A204.1 (cell line): Measurements from ENCODE around the gene RAB6C.
"Not testable (repeated sequence)": the region's sequence is repeated elsewhere in the genome, so short reads cannot be mapped to it uniquely, and the experiment has no call there.

Experiments used
- FAIRE-seq: peaks from 2 replicates; lab custom pipeline; 2012; peaks lifted over from hg19 to GRCh38; lab: Jason Lieb, UNC

Gene RAB6C

DNA sequence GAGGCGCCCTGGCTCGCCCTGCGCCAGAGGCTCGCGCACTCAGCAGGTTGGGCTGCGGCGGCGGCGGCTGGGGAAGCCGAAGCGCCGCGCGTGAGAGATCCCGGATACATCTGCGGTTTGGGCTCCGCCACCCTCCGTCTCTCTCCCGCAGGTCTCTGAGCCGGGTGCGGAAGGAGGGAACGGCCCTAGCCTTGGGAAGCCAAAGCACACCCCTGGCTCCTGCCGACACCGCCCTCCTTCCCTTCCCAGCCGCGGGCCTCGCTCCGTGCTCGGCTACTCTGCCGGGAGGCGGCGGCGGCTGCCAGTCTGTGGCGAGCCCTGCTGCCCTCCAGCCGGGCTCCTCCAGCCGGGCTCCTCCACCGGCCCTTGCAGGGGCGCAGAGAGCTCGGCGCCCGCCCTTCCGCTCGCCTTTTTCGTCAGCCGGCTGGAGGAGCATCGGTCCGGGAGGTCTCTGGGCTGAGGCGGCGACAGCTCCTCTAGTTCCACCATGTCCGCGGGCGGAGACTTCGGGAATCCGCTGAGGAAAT lies at the start of gene RAB6C:
Gene RAB6C (plus strand): TSS at position 38 of the 527 bp plus-strand sequence. CDS start 450 bp downstream, at position 488.
- not testable (repeated sequence) for FAIRE-seq

DNA sequence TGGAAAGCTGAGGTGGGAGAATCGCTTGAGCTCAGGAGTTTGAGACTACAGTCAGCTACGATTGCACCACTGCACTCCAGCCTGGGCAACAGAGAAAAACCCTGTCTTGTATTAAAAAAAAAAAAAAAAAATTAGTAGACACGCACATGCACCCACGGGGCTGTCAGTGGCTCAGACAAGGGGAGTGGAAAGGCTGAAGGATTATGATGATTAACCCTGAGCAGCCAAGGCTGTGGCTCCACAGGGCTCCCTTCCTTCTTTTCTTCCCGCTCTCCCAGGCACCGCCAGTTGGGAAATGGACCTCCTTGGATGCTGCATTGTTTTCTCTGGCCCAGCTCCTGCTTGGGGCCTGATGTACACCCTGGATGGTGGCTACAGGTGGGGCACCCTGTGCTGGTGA lies 49.0 kb upstream of the RAB6C start:
- no peak for FAIRE-seq

DNA sequence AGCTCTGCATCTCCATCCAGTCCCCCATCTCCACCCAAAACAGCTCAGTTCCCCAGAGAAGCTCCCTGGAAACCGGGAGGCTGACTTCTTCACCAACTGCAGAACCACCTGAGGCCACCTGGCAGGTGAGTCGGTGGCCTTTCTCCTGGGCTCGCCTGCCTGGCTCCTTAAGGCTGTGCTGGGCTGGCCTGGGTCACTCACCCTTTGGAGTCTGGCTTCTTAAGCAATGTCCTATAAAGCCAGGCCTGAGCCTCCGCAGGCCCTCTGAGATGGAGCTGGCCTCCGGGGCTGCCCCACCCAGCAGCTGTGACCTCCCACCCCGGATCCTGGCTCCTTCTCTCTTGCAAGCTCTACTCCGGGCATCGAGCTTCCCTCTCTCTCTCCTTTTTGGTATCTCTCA lies 46.1 kb upstream of the RAB6C start:
- FAIRE-seq: not testable (repeated sequence)

DNA sequence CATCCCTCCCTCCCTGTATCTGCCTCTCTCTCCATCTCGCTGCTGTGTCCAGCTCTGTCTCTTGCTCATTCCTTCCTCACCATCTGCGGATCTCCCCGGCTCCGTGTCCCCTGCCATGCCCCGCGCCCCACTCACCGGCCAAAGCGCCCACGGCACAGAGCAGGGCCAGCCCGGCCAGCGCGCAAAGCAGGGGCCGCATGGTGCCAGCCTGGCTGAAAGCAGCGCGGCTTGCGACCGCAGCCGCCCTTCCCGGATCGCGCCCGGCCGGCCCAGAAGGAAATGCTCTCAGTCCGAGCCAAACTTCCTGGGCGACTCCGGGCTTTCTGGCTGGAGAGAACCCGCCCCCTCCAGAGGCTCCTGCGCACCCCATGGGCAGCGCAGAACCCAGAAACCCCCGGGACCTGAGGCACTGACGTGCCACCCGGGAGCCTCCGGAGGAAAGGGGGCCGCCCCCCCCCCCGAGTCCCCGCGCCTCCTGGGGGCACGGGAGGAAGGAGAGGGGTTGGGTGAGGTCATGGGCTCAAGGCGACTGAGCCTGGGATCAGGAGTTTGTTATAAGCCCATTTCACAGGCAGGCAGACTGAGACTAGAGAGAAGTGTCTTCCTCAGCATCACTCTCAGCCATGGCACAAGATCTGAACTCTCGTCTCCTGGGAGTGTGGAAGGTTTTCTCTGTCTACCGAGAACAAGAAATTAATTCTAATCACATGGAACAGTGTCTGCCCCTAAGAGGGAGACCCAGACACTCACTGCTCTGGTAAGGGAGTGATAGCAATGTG lies 45.2 kb upstream of the RAB6C start:
- FAIRE-seq: no peak

DNA sequence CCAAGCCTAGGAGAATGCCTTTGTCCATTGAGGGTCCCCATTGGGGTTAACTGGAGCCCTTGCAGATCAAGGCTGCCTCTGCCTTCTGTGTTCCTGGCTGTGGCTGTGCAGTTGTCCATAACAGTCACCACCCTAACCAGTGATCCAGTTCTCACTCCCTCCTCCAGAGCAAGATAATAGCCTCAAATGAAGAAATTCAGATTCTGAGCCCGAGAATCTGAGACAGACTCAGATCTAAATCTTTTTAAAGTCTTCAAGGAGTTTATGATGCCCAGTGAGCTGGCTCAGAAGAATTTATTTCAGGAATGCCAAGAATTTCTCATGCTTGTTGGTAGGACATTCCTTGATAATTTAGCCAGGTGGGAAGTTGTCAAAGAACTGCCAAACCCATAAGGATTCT lies 44.3 kb upstream of the RAB6C start:
- FAIRE-seq: no peak

DNA sequence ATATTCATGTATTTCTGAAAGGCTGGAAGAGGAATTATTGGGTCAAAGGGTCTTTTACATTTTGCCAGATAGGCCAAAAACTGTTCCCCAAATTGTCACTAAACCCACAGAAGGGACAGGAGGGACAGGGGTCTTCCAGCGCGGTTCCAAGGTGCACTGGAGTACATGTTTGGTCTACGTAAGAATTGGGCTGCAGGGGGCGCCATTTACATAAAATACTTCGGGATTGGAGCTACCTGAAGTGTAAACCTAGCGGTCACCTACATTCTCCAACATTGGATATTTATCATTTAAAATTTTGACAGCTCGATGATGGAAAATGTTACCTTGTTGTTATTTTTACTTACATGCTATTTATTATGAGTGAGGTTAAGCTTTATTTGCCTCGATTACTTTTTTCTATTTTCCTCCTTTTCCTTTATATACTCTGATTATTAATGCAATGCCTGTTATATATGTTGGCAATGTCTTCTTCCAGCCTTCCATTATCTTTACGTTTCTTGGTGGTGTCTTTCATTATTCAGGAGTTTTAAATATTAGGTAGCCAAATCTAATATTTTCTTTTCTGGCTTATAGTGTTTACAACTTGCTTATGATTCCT lies 43.0 kb upstream of the RAB6C start:
- no peak for FAIRE-seq

DNA sequence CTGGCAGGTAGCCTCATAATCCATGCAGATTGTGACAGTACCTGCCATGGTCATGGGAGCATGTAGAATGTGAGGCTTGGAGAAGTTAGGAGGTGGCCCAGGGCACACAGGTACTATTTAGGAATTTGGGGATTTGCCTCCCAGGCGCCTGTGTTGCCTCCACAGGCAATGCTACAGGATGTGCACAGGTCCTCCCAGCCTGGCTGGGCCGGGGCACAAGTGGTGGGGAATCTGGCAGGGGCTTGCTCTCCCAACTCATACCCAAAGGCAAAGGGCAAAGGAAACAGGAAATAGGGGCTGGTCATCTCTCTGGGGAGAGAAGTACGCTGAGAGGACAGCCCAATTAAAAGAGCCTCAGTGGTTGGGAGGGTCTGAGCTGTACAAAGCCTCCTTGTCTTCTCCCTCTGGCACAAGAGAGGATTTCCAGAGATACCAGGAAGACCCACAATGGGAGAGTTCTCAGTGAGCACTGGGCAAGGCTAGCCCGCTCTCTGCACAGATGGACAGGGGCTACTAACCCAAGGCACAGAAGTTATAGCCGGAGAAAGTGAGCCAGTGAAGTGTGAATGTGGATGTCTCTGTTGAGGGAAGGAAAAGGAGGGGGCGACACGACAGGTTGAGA lies 40.5 kb upstream of the RAB6C start:
- FAIRE-seq: not testable (repeated sequence)

DNA sequence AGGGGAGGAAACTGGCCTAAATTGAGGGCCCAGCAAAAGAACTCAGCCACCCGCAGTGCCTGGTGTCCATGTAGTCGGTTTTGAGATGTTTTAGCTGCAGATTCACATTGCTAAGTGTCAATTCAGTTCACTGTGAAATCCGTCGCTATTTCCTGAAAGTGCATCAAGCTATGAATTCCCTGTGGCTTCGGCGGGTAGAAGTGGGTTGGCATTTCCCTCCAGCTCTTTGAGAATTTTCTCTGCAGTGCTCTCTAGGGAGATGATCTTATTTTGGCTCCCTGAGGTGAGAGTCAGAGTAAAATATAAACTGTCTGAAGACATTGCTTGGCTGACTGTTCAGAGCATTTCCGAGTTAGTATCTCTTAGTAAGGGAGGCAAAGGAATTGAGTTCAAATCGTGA lies 36.0 kb upstream of the RAB6C start:
- FAIRE-seq: not testable (repeated sequence)

DNA sequence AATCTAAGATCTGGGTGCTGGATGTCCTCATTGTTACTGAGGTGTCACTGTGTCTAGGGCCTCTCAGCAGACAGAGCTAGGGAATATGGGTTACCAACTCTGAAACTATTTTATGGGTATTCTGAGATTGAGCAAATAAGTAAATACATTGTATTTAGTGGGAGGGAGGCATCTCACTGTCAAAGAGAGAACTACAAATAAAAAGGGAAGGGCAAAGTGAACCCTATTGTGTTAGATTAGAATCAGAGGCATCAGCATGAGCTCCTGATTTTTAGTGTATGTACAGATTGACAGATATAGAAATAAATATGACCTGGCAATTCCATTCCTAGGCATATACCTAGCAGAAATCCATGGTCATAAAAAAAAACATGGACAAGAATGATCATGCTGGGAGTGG lies 33.9 kb upstream of the RAB6C start:
- FAIRE-seq: no peak

DNA sequence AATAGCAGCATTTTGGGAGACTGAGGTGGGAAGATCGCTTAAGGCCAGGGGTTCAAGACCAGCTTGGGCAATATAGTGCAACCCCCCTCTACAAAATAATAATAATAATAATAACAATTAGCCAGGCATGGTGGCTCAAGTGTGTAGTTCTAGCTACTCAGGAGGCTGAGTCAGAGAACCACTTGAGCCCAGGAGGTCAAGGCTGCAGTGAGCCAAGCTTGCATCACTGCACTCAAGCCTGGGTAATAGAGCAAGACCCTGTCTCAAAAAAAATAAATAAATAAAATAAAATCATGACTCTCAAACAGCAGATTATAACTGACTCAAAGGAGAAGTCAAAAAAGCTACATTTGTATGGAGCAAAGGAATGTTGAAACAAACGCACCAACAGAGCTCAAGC lies 31.8 kb upstream of the RAB6C start:
- not testable (repeated sequence) for FAIRE-seq

DNA sequence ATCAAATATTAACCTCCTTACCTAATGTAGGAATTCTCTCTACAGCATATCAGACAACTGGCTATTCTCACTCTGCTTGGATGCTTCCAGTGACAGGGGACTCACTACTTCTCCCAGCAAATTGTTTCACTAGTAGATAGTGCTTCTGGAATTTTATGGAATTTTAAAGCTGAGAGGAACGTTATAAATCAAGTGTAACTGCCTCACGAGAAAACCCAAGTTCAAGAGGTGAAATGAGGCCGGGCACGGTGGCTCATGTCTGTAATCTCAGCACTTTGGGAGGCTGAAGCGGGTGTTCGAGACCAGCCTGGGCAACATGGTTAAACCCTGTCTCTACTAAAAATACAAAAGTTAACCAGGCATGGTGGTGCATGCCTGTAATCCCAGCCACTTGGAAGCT lies 23.3 kb upstream of the RAB6C start:
- FAIRE-seq: not testable (repeated sequence)

DNA sequence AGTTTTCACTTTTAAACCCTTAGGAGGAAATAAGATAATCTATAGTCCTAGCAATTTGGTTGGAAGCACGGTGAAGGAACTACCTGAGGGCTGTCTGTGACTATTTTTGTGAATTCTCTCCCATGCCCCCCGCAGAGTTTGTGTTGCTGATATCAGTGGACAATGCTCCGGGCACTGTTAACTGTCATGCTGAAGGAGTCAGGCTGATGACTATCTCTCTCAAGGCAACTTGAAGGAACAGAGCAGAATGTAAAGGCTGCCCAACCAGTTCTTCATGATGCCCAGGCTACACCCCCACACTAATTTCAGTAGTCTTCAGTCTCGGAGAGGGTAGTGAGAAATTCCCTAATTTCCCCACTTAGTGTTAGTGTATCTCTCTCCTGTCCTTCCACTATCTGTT lies 21.6 kb upstream of the RAB6C start:
- no peak for FAIRE-seq

DNA sequence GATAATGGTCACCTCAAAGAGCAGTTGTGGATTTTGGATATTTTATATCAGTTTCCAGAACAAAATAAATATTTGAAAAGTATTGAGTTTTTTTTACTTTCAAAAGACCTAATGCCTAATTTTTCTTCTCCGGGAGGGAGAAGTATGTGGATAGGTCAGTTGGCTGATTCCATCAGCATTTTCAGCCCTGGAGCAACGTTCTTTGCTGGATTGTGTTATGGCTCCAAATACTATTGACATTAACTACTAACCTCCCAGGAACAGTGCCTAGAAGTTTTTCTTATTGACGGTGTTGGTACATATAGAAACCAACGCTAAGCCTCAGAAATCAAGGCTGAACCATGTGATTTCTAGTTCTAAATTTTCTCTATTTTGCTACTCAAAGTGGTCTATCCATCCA lies 20.7 kb upstream of the RAB6C start:
- not testable (repeated sequence) for FAIRE-seq

DNA sequence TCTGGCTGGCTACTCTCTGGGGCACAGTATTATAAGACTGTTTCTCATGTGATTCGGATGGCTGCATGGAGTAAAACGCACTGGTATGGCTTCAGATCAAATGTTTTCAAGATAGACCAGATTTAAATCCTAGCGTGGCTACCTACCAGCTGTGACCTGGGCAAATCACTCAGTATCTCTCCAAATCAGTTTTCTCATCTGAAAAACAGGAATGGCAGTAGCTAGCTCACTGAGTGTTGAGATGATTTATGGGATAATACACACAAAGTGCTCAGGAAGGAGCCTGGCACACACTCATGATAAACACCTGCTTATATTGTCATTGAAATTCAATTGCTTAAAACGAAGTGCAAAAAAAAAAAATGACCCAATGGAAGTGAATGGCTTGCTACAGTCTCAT lies 10.9 kb upstream of the RAB6C start:
- FAIRE-seq: not testable (repeated sequence)

DNA sequence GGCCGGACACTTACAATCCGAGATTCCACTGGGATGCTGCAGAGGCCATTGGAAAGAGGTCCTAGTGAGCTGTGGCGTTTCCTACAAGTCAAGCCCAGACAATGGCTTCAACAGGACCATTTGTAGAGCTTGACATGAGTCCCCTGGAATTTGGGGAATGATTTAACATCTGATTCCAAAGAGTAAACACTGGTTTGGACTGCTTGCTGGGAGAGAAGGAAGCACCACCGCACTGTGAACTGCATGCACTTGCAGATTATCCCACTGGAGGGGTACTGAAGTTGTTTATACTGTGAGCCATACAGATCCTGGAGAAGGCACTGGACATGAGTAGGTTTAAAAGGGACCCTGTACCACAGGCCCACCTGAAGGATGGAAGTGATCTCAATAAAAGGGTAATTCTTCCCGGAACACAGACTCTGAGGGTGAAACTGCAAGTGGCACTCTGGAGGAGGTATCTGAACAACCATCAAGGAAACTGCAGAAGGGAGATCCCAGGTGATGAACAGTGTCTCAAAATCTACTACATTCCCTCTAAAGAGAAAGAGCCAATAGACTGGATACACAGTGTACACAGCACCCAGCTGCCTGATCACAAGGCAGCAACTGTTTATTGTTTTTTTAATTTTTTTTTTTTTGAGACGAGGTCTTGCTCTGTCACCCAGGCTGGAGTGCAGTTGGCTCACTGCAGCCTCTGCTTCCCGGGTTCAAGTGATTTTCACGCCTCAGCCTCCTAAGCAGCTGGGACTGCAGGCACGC lies 4.3 kb upstream of the RAB6C start:
- FAIRE-seq: no peak

DNA sequence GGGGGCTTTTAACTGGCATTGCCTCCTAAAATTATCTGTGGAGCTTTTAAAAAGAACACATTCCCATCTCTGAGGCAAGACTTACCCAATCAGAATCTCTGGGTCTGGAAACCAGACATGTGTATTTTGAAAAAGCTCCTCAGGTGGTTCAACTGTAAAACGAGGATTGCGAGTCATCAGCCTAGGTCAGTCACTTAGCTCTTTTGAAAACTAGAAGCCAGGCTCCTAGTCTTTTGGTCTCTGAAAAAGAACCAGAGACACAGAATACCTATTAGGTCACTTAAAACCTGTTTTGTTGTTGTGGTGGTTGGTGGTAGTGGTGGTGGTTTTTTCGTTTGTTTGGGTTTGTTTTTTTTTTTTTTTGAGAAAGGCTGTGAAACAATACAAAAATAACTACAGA lies 2.5 kb upstream of the RAB6C start:
- FAIRE-seq: not testable (repeated sequence)

DNA sequence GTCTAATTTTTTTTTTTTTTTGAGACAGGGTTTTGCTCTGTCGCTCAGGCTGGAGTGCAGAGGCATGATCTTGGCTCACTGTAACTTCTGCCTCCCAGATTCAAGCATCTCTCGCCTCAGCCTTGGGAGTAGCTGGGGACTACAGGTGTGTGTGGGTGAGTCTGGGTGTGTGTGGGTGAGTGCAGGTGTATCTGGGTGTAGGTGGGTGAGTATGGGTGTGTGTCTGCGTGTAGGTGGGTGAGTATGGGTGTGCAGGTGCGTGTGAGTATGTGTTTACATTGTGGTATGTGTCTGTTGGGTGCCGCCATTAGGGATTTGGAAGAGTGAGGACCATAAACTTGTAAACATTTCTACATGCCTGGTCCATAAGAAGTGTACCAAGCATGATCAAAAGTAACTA lies 1.5 kb upstream of the RAB6C start:
- FAIRE-seq: no peak

DNA sequence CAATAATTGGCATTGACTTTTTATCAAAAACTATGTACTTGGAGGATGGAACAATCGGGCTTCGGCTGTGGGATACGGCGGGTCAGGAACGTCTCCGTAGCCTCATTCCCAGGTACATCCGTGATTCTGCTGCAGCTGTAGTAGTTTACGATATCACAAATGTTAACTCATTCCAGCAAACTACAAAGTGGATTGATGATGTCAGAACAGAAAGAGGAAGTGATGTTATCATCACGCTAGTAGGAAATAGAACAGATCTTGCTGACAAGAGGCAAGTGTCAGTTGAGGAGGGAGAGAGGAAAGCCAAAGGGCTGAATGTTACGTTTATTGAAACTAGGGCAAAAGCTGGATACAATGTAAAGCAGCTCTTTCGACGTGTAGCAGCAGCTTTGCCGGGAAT lies 780 bp downstream of the RAB6C start:
- not testable (repeated sequence) for FAIRE-seq

DNA sequence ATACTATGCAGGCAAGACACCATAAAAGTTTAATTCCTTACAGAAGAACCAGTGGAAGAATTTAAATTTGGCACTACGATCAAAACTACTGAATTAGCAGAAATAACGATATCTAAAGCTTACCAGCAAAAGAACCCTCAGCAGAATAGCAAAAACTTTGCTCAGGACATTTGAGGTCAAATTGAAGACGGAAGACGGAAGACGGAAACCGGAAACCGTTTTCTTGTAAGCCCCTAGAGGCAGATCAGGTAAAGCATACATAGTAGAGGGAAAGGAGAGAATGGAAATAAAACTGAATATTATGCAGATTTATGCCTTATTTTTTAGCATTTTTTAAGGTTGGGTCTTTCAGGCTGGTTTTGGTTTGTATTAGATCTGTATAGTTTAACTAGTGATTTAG lies 2.2 kb downstream of the RAB6C start:
- FAIRE-seq: not testable (repeated sequence)

DNA sequence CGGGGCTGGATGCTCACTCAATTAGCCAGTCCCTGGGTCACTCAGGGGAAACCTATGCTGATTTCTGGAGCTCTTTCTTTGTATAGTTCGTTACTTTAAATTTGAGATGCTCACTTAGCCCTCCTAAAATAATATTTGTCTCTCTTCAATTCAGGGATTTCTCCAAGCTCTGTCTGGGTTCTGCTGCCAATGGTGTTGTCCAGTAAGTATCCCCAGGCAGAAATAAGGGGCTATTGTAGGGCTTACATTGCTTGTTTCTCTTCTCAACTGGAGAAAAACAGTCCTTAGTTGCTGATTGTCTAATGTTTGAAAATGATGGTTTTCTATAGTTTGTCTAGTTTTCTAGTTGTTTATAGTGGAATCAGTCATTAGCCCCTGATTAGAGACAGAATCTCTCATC lies 5.0 kb downstream of the RAB6C start:
- no peak for FAIRE-seq

DNA sequence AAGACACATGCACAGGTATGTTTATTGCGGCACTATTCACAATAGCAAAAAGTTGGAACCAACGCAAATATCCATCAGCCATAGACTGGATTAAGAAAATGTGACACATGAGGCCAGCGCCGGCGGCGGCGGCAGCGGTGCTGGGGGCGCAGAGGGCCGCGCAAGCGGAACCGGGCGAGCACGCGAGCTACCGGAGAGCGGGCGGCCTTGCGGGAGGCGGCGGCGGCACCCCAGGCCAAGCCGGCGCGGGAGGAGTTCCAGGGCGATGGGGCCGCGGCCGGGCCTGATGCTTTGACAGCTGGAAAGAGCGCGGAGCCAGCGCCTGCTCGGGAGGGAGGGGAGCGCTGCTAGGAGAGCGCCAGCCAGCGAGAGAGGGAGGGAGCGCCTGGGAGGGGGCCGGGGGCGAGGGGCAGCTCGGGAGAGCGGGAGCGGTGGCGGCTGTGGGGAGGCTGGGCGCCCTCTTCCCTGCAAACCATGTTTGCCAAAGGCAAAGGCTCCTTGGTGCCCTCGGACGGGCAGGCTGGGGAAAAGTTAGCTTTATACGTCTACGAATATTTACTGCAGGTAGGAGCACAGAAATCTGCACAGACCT lies 13.0 kb downstream of the RAB6C start:
- not testable (repeated sequence) for FAIRE-seq

DNA sequence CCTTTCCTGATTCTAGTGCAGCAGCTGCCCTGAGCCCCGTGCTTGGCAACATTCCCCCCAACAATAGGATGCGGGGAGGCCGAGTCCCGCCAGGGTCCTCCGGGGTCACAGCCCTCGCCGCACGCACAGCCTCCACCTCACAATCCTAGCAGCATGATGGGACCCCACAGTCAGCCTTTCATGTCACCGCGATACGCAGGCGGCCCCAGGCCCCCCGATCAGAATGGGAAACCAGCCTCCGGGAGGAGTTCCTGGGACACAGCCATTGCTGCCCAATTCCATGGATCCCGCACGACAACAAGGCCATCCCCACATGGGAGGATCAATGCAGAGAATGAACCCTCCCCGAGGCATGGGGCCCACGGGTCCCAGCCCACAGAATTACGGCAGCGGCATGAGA lies 13.7 kb downstream of the RAB6C start:
- FAIRE-seq: not testable (repeated sequence)
